ENCODE data around the gene VIPR1. TPM values are rescaled to one million over a fixed set of nuclear protein-coding genes. Genes with fewer than 3 reads are reported as not detected.

Gene VIPR1
- total RNA-seq, 1 experiment from 2014 or later = 19.2 TPM

DNA sequence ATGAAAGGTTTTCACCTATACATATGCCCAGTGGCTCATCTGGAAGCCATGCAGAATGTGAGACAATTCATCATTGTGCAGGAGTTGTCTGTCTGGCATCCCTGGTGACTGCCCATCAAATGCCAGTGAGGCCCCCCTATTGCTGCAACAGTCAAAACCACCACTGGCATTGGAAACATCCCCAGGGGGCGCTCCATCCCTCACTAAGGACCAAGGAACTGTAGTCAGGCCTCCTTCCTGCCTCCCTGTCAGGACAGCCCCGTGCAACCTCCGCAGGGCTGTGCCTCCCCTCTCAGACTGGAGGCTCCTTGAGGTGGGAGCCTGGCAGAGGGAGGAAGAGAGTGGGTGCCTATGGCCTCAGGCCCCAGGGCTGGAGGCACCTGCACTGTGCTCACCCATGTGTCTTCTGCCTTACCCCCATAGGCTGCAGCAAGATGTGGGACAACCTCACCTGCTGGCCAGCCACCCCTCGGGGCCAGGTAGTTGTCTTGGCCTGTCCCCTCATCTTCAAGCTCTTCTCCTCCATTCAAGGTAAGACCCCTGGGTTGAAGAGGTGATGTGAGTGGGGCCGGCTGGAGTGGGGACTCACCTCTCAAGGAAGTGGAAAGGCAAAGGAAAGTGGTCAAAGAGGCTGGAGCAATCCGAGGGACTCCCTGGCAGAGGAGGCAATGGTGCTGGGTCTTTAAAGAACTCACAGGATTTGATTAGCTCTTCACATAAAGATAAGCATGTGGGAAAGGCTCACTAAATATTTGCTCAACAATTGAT, 16.5 kb downstream of the VIPR1 start:
- CTCF ChIA-PET = no interaction called here
- Mint-ChIP-seq H3K4me3 (ENCODE audit: low read depth, unreplicated experiment) (no peak overlapping the region), H3K27ac (ENCODE audit: unreplicated experiment) (no peak overlapping the region), H3K27me3 (ENCODE audit: unreplicated experiment) (no peaks in the 10 kb centered on the region), H3K36me3 (ENCODE audit: insufficient read depth, unreplicated experiment) (no peaks in the 10 kb centered on the region), H3K9me3 (ENCODE audit: low read depth, unreplicated experiment) (no peaks in the 10 kb centered on the region), H3K4me1 (ENCODE audit: low read depth, unreplicated experiment) (no peaks in the 10 kb centered on the region)
- no TSS peak for BruUV-seq (replicated peaks)
- intact Hi-C loops (cut with micrococcal nuclease; ENCODE audit: unreplicated experiment) = no loop called here
- TF ChIP-seq, protein P1, sequence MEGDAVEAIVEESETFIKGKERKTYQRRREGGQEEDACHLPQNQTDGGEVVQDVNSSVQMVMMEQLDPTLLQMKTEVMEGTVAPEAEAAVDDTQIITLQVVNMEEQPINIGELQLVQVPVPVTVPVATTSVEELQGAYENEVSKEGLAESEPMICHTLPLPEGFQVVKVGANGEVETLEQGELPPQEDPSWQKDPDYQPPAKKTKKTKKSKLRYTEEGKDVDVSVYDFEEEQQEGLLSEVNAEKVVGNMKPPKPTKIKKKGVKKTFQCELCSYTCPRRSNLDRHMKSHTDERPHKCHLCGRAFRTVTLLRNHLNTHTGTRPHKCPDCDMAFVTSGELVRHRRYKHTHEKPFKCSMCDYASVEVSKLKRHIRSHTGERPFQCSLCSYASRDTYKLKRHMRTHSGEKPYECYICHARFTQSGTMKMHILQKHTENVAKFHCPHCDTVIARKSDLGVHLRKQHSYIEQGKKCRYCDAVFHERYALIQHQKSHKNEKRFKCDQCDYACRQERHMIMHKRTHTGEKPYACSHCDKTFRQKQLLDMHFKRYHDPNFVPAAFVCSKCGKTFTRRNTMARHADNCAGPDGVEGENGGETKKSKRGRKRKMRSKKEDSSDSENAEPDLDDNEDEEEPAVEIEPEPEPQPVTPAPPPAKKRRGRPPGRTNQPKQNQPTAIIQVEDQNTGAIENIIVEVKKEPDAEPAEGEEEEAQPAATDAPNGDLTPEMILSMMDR (IDR thresholded peaks at IDR 0.05; ENCODE audit: unreplicated experiment) = no peak
- no peak for DNase-seq

DNA sequence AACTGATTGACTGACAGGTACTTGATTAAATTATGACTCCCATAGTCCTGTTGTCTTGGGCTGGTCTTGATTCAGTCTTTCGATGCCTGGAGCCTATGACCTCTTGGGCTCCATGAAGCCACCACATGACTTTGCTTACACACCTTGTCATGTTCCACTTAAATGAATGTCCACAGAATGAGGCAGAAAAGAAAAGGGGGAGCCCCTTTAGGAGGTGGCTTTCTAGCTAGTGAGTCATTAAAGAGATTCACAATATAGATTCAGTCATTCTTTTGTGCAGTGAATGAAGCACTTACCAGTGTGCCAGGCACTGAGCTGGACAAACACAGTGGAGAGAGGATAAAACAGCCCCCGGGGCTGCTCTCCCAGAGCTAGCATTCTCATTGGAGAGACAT, 17.1 kb downstream of the VIPR1 start:
- Mint-ChIP-seq H3K4me3 (ENCODE audit: low read depth, unreplicated experiment) (no peak overlapping the region), H3K4me1 (ENCODE audit: low read depth, unreplicated experiment) (no peaks in the 10 kb centered on the region), H3K36me3 (ENCODE audit: insufficient read depth, unreplicated experiment) (no peaks in the 10 kb centered on the region), H3K27me3 (ENCODE audit: unreplicated experiment) (no peaks in the 10 kb centered on the region), H3K27ac (ENCODE audit: unreplicated experiment) (no peak overlapping the region), H3K9me3 (ENCODE audit: low read depth, unreplicated experiment) (no peaks in the 10 kb centered on the region)
- no peak for DNase-seq
- intact Hi-C loops (cut with micrococcal nuclease; ENCODE audit: unreplicated experiment) = no loop called here
- BruUV-seq (replicated peaks) = no TSS peak
- TF ChIP-seq, protein P1 (IDR thresholded peaks at IDR 0.05; ENCODE audit: unreplicated experiment) = no peak
- CTCF ChIA-PET = no interaction called here

DNA sequence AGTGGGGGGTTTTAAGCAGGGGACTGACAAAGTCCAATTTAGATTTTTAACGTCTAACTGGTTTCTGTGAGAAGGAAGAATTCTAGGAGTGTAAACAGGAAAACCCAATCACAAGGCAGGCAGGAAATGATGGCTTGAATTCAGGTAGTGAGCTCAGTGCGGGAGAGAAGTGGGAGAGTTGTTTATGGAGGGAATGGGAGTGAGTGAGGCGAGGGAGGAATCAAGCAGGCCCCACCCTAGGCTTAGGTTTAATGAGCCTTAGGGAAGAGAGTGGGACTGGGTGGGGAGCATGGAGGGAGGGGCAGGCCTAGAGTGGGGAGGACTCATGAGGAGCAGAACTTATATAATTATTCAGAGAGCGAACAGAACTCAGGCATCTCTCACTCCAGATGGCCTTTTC, 17.9 kb downstream of the VIPR1 start:
- DNase-seq = no peak
- H3K27me3 Mint-ChIP-seq (ENCODE audit: unreplicated experiment) = no peaks in the 10 kb centered on the region
- H3K4me1 Mint-ChIP-seq (ENCODE audit: low read depth, unreplicated experiment) = no peaks in the 10 kb centered on the region
- H3K4me3 Mint-ChIP-seq (ENCODE audit: low read depth, unreplicated experiment) = no peak overlapping the region
- TF ChIP-seq, protein P1 (IDR thresholded peaks at IDR 0.05; ENCODE audit: unreplicated experiment) = no peak
- BruUV-seq (replicated peaks) = no TSS peak
- H3K36me3 Mint-ChIP-seq (ENCODE audit: insufficient read depth, unreplicated experiment) = no peaks in the 10 kb centered on the region
- no peak overlapping the region for H3K27ac Mint-ChIP-seq (ENCODE audit: unreplicated experiment)
- intact Hi-C loops (cut with micrococcal nuclease; ENCODE audit: unreplicated experiment) = no loop called here
- H3K9me3 Mint-ChIP-seq (ENCODE audit: low read depth, unreplicated experiment) = no peaks in the 10 kb centered on the region
- CTCF ChIA-PET = no interaction called here

DNA sequence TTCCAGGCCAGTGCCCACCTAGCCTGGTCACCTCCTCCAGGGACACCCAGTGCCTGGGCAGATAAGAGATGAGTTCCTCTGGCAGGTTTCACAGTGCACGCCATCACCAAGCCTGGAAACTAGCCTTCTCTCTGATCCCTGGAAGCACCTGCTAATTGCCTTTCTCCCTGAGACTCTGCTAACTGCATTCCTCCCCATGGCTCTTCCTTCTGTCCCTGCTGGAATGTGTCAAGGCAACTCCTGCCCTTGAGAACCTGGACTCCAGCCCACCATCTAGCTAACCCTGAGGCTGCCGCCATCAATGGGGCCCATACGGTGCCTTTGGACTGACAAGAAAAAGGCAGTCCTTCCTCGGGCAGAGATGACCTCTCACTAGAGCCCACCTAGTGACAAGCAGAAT, 18.5 kb downstream of the VIPR1 start:
- DNase-seq = no peak
- no TSS peak for BruUV-seq (replicated peaks)
- Mint-ChIP-seq H3K9me3 (ENCODE audit: low read depth, unreplicated experiment) (no peaks in the 10 kb centered on the region), H3K4me3 (ENCODE audit: low read depth, unreplicated experiment) (no peak overlapping the region), H3K27ac (ENCODE audit: unreplicated experiment) (no peak overlapping the region), H3K27me3 (ENCODE audit: unreplicated experiment) (no peaks in the 10 kb centered on the region), H3K4me1 (ENCODE audit: low read depth, unreplicated experiment) (no peaks in the 10 kb centered on the region), H3K36me3 (ENCODE audit: insufficient read depth, unreplicated experiment) (no peaks in the 10 kb centered on the region)
- intact Hi-C loops (cut with micrococcal nuclease; ENCODE audit: unreplicated experiment) = no loop called here
- CTCF ChIA-PET = no interaction called here
- TF ChIP-seq, protein P1 (IDR thresholded peaks at IDR 0.05; ENCODE audit: unreplicated experiment) = no peak
